HCEC 1CT (cell line): Measurements from ENCODE around the gene EBLN1.
"Not testable (repeated sequence)": the region's sequence is repeated elsewhere in the genome, so short reads cannot be mapped to it uniquely, and the experiment has no call there.

ENCODE experiments used
- DNase-seq: peaks from one replicate; pipeline ENCODE4 v3.0.0-alpha.2; 2017

EBLN1 gene

GRCh38 chr10:22228167-22228938 is 10.5 kb upstream of the EBLN1 start:
- DNase-seq, result no peak

DNA sequence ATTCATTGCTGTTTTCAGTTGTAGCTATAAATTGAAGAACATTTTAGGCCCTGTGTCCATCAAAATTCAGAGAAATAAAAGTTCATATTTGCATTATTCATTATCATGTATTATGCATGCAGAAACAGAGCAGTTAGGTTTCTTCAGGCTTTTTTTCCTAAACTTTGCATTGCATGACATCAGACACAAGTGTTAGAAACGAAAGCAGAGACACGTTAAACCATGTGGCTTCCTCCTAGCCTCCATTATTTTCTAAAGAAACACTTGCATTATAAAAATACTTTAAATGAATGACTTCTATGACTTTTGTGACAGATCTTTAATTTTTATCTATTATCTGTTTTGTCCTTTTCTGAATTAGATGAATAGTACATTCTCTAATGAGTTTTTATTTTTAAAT is 8.8 kb upstream of the EBLN1 start:
- DNase-seq, result no peak

- no peak for DNase-seq
Observed at GRCh38 chr10:22222236-22223190, 4.7 kb upstream of the EBLN1 start.

DNA sequence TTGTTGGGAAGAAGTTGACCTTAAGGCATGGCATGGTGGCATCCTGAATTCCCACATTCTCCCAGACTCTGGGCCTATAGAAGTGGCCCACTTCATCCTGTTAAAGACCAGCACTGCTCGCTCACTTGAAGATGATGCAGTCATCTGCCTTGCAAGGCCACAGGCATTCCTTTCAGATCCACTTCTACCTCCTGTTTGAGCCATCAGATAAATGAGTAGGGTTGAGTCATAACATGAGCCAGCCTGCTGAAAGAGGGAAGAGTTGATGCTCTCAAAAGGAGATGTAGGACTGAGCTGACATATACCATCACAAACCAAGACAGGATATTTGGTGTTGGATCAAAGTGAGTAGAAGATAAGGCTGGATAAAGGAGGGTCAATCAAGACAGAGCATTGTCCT is 1.5 kb upstream of the EBLN1 start:
- DNase-seq, result peak; percentile 59

GRCh38 chr10:22218448-22218847 is 633 bp upstream of the EBLN1 start:
- no peak for DNase-seq

DNA sequence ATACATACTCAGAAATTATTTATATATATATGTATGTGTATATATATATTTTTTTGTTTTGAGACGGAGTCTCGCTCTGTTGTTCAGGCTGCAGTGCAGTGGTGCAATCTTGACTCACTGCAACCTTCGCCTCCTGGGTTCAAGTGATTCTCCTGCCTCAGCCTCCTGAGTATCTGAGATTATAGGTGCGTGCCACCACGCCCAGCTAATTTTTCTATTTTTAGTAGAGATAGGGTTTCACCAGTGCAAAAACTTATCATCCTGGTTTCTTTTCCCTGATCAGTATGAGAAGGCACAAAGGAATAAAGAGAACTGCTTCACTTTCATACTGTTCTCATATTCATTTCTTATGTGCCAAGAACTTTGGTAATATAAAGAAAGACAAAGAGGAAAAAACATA is 731 bp downstream of the EBLN1 start:
- not testable (repeated sequence) for DNase-seq

DNA sequence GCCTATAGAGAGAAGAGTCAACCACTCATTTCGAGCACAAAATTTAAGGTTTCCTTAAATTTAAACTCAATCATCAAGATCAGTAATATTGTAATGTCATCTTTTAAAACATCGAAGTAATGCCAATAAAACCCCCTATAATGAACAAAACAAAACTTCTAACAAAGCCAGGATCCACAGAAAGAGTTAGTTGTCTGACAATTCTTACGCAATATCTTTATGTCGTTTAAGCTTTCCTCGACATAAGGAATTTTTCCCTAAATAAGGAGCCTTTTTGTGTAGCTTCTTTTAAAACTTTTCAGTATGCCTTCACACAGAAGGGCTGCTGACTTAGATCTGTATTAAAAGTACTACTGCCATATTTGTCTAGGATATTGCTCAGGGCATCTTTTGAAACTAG is 7.5 kb downstream of the EBLN1 start:
- no peak for DNase-seq

- no peak for DNase-seq
Observed at GRCh38 chr10:22193945-22194344, 23.9 kb downstream of the EBLN1 start.

- no peak for DNase-seq
Observed at GRCh38 chr10:22185586-22185985, 32.2 kb downstream of the EBLN1 start.

DNA sequence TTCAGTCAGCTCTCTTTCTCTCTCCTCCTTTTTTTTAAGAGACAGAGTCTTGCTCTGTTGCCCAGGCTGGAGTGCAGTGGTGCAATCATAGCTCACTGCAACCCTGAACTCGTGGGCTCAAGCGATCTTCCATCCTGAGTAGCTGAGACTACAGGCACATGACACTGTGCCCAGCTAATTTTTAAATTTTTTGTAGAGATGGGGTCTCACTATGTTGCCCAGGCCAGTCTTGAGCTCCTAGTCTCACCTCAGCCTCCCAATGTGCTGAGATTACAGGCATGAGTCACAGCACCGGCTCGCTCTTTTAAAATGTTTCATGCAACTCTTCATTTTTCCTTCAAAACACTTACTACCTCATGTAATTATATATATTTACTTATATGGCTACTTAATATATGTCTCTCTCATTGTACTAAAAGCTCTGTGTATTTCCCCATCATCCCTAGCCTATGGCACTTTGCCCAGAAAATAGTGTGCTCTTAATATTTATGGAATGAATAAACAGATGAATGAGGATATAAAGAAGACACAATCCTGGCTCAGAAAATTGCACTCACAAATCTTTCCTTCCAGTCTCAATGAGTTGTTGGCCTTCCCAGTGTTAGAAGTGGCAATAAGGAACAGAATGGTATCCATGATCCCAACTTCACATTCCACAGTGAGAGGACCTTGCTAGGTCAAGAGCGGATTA is 33.9 kb downstream of the EBLN1 start:
- DNase-seq, result peak; percentile 31

DNA sequence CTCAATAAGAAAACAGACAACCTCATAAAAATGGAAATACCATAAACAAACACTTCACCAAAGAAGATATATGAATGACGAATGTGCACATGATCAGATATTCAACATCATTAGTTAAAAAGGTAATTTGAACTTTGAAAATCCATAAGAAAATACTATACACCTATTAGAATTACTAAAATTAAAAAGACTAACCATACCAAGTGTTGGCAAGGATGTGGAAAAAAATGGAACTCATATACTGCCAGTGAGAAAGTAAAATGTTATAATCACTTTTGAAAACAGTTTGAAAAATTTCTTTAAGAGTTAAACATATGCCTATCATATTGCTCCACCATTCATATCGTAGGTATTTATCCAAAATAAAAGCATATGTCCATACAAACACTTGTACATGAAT is 37.1 kb downstream of the EBLN1 start:
- DNase-seq, result no peak

DNA sequence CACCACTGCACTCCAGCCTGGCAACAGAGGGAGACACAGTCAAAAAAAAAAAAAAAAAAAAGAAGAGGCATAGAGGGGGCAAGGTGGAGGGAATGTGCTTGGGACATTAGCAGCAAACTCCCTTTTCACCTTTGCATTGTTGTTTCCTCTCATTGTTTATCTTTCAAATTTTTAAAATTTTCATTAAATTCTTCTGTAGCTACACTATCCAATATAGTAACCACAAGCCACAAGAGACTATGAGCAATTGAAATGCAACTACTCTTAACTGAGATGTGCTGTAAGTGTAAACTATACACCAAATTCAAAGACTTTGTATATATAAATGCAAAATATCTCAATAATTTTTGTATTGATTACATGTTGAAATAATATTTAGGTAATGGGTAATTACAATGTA is 43.4 kb downstream of the EBLN1 start:
- no peak for DNase-seq

GRCh38 chr10:22171131-22171530 is 46.7 kb downstream of the EBLN1 start:
- DNase-seq, result no peak

GRCh38 chr10:22170582-22170981 is 47.2 kb downstream of the EBLN1 start:
- no peak for DNase-seq

DNA sequence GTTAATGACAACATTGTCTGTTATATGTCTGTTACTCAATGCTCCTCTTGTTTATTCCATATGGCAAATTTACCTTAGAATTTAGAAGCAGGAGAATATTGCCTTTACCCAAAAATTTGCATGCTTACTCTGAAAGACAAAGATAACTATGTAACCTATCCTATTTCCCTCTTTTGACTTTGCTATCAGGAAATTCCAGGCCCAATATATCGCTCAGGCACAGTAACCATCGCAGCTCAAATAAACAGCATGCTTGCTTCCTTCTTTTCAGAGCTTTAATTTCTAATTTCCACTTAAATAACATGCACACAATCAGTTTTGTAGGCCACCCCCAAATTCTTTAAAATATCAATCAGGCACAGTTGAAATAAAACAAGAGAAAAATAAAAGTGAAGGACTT is 57.8 kb downstream of the EBLN1 start:
- DNase-seq, result no peak

GRCh38 chr10:22159180-22159579 is 58.6 kb downstream of the EBLN1 start:
- DNase-seq, result no peak
